Activated CD4-positive, CD25-positive, alpha-beta regulatory T cell (primary cell): ENCODE measurements around the gene PAQR5.
A peak's percentile ranks its signal among the peaks of the same experiment; 100 is the strongest.

Source experiments
- DNase-seq, 4 experiments: peaks; one replicate each; lab custom pipeline; 2025; lab: John Stamatoyannopoulos, UW

Gene PAQR5

GRCh38 chr15:69392352-69392751 lies 93.6 kb downstream of the PAQR5 start:
- DNase-seq = no peak

DNA sequence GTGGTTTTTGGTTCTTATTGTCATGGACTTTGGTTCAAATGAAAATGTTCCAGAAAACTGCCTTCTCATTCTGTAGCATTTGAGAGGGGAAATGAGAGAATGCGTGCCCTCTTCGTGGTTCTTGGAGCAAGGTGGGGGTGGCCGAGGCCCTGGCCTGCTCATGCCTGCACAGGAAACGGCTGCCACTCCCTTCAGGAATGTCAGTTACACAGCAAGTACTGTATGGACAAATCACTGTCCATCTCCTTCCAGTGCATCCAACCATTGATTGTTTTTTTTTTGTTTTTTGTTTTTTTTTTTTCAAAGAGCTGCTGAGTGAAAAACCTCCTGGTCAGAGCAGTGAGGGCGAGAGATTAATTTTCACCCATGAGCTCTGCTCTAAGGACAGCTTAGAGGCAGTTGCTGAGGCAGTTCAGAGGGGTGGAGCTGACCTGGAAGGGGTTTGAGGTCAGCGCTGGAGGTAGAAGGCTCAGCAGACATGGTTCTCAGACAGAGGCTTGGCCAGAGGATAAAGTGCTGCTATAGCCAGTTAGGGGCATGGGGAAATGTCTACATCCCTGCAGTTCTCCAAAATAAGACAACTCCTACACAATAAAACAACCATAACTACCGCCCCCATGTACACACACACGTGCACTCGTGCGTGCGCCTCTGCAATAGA lies 95.2 kb downstream of the PAQR5 start:
- DNase-seq = no peak

GRCh38 chr15:69394556-69395282 lies 96.0 kb downstream of the PAQR5 start:
- peak; percentile 58 to 90 (median 74) for DNase-seq

DNA sequence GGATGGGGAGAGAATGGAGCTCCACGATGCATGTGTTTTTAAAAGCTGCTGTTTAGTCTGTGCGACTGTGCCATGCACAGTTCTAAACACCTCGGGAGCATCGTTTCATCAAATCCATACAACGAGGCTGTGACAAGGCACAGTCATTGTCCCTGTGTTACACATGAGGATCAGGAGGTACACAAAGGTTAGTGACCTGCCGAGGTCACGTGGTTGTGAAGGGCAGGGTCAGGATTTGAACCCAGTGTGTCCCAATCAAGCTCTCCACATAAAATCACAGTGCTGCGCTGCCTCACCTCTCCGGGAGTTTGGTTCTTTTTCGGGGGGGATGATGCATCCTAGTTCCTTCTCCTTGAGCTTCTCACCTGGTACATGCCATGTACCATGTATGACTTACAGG lies 96.7 kb downstream of the PAQR5 start:
- no peak for DNase-seq

DNA sequence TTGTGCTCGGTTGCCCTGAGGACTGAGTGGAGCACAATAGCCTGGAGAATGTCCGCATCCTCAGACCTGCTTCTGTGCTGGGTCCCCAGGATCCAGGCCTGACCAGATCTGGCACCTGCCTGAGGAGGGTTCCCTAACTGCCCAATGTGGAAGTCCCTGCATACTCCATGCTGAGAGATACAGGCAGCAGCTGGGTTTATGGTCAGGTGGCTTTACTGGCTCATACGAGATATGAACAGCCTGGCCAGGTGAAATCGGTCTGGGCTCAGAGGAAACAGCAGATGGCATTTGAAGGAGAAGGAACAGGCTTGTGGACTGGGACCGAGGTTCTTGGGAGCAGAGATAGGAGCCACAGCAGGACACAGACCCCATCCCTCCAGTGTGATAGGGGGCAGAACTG lies 97.3 kb downstream of the PAQR5 start:
- DNase-seq = no peak

DNA sequence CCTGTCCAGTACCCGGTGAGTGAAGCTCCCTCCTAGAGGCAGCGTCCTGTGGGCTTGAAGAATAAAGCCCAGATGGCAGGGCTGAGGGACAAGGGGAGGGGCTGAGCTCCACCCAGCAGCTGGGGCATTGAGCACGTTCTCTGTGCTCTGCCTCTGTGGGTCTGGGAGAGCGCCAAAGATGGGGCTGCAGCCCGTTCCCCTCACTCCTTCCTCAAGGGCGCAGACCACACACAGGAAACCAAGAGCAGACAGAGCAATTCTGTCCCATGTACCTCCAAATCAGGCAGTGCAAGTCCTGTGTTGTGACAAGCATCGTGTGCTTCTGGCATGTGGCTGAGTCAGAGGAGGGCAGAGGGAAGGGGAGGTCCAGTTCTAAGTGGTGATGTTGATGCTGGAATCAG lies 99.8 kb downstream of the PAQR5 start:
- DNase-seq = no peak

GRCh38 chr15:69400850-69401249 lies 102.1 kb downstream of the PAQR5 start:
- DNase-seq = no peak

- DNase-seq = no peak
Measured at GRCh38 chr15:69402816-69403215, 104.1 kb downstream of the PAQR5 start.

- DNase-seq = no peak
Measured at GRCh38 chr15:69403594-69403993, 104.9 kb downstream of the PAQR5 start.

DNA sequence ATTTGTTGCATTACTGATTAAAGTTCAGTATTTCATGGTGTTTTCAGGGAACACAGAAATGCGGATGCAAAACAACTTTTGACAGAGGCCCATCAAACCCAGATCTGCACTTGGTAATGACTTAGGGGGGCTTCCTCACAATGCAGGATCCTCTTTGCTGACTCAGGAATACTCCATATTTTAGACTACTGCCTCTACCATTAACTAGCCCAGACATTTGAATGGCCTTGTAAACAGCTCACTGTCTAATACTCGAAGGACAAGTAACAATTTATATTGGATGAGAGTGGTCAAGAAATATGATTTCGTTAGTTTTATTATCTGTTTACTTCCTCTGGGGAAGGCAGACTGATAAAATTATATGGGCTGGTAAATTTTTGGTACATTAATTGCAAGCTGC lies 106.4 kb downstream of the PAQR5 start:
- DNase-seq = no peak

DNA sequence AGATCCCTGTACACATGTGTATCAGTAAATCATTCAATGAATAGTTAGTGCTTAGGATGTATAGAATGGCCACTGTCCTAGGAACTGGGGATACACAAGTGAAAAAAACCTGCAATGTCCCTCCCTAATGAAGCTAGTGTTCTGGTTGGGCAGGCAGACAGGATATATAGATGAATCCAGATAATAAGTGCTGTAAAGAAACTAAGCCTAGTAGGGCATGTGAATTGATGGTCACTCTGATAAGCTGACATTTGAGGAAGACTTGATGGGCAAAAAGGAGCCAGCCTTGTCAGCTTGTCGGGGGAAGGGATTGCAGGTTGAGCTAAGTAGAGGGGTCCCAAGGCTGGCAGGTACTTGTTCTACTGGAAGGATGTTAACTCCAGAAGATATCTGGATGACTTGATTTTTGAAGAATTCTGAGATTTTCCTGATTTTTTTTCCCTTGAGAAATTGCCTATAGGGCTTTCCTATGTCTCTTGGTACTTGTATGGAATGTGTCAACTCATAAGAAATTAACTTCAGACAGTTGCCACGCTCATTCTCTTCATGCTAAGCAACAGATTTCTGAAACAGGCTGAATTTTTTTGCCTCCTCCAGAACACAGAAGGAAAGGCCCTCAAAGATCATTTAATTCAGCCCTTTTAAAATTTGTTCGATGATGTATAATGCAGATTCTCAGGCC lies 109.1 kb downstream of the PAQR5 start:
- no peak for DNase-seq

DNA sequence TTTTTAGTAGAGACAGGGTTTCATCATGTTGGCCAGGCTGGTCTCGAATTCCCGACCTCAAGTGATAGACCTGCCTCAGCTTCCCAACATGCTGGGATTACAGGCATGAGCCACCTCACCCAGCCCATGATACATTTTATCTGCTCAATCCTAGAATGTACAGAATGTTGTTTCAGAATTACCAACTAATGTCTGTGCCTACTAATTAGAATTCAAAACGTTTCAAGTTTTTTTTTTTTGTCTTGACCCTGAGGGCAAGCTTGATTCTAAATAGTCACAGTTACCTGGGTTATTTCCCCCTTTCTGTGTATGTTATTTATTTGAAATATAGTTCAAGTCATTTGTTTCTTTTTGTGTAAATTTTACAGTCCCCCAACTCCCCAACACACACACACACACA lies 110.1 kb downstream of the PAQR5 start:
- no peak for DNase-seq

- DNase-seq = no peak
Measured at GRCh38 chr15:69410248-69410874, 111.6 kb downstream of the PAQR5 start.

GRCh38 chr15:69412274-69412673 lies 113.6 kb downstream of the PAQR5 start:
- no peak for DNase-seq

- no peak for DNase-seq
Measured at GRCh38 chr15:69412701-69413100, 114.0 kb downstream of the PAQR5 start.

- DNase-seq = peak; percentile 79 to 90 (median 89)
Measured at GRCh38 chr15:69413822-69414700, 115.3 kb downstream of the PAQR5 start, which contains the start of gene KIF23. KIF23 (plus strand) TSS chr15:69414349; CDS start chr15:69414466, 117 bp downstream.

DNA sequence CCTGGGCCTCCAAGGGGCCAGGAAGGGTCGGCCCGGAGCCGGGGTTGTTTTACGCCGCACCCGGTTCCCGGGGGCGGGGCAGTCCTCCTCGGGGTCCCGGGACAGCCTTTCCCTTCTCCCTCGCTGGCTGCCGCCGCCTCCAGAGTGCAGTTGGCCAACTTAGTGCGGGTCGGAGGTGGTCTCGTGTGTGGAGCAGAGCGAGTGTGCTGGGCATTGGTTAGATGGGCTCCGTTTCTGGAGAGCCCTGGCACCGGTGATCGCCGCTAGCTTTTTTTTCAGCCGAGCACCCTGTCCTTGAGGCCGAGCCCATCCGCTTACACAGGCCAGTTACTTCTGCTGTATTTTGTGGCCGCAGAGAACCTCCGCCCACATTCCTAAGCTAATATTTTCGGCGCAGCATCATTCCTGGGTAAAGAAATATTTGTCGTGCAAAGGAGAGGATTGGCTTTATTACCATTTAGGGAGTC lies 116.0 kb downstream of the PAQR5 start:
- no peak for DNase-seq

DNA sequence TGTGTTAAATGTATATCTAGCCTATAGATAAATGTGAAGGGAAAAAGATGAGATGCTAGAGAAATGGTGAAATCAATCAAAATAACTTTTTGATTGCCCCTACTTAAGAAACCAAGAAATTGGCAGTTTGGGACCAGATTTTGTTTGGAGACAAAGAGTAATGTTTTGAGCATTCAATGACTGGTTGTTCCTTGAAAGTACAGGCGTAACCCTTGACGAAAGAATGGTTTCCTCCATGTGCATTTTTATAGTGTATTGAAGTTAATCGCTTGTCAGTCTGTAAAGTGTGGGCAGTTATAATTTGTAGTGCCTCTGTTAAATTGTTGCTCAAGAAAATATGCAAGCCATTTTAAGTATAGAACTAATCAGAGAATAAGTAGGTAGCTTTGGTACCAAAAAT lies 116.7 kb downstream of the PAQR5 start:
- DNase-seq = no peak

- DNase-seq = no peak
Measured at GRCh38 chr15:69417581-69417980, 118.9 kb downstream of the PAQR5 start.

- DNase-seq = no peak
Measured at GRCh38 chr15:69421498-69421897, 122.8 kb downstream of the PAQR5 start.

GRCh38 chr15:69422336-69422895 lies 123.7 kb downstream of the PAQR5 start:
- no peak for DNase-seq
